Neuron (in vitro differentiated cells): ENCODE measurements around the gene FUZ.

Experiments
- H2AFZ ChIP-seq: one replicate; pipeline ENCODE4 v1.6.1; 2013; ENCODE audit warnings: low read depth, mild to moderate bottlenecking, inconsistent platforms, low read length, moderate library complexity
- H3K27me3 ChIP-seq: one replicate; pipeline ENCODE4 v1.6.1; 2013; ENCODE audit warnings: low read length; ENCODE audit not compliant: insufficient read depth
- H3K36me3 ChIP-seq: one replicate; pipeline ENCODE4 v1.6.1; 2013; ENCODE audit warnings: low read length; ENCODE audit not compliant: insufficient read depth
- H3K4me1 ChIP-seq: one replicate; pipeline ENCODE4 v1.6.1; 2013; ENCODE audit warnings: low read length; ENCODE audit not compliant: insufficient read depth
- H3K4me3 ChIP-seq: 2 replicates; pipeline ENCODE4 v1.5.1; 2013; ENCODE audit warnings: mild to moderate bottlenecking, low read length, moderate library complexity
- H3K9me3 ChIP-seq: one replicate; pipeline ENCODE4 v1.6.1; 2013; ENCODE audit warnings: low read length

Gene FUZ

GRCh38 chr19:49772850-49773432 is 40.2 kb downstream of the FUZ start:
- H3K36me3 ChIP-seq, result no peaks in the 10 kb centered on the region
- H3K27me3 ChIP-seq, result no peaks in the 10 kb centered on the region
- H3K9me3 ChIP-seq, result no peaks in the 10 kb centered on the region
- H3K4me1 ChIP-seq, result peaks cover 7% of the 10 kb centered on the region
- no peak overlapping the region for H2AFZ ChIP-seq
- H3K4me3 ChIP-seq, result no peak overlapping the region

GRCh38 chr19:49771674-49772139 is 41.4 kb downstream of the FUZ start:
- Histone ChIP-seq H3K27me3 (no peaks in the 10 kb centered on the region), H3K4me1 (peaks cover 13% of the 10 kb centered on the region), H2AFZ (no peak overlapping the region), H3K9me3 (no peaks in the 10 kb centered on the region), H3K4me3 (no peak overlapping the region), H3K36me3 (no peaks in the 10 kb centered on the region)

GRCh38 chr19:49770529-49770928 is 42.6 kb downstream of the FUZ start:
- H3K27me3 ChIP-seq, result no peaks in the 10 kb centered on the region
- H3K4me1 ChIP-seq, result peaks cover 19% of the 10 kb centered on the region
- H3K36me3 ChIP-seq, result no peaks in the 10 kb centered on the region
- H3K4me3 ChIP-seq, result no peak overlapping the region
- H3K9me3 ChIP-seq, result no peaks in the 10 kb centered on the region
- no peak overlapping the region for H2AFZ ChIP-seq

GRCh38 chr19:49767967-49768581 is 45.0 kb downstream of the FUZ start:
- no peaks in the 10 kb centered on the region for H3K36me3 ChIP-seq

GRCh38 chr19:49767381-49767780 is 45.7 kb downstream of the FUZ start:
- Histone ChIP-seq H3K36me3 (no peaks in the 10 kb centered on the region), H3K9me3 (no peaks in the 10 kb centered on the region), H2AFZ (peak overlapping the region; percentile 55), H3K4me3 (peak overlapping the region; percentile 78), H3K27me3 (no peaks in the 10 kb centered on the region), H3K4me1 (peaks cover 20% of the 10 kb centered on the region)

More at GRCh38 chr19:49767967-49768581, 45.0 kb downstream of the FUZ start:
- peaks cover 20% of the 10 kb centered on the region for H3K4me1 ChIP-seq
- no peaks in the 10 kb centered on the region for H3K9me3 ChIP-seq
- no peaks in the 10 kb centered on the region for H3K27me3 ChIP-seq
- no peak overlapping the region for H2AFZ ChIP-seq
- peak overlapping the region; percentile 78 for H3K4me3 ChIP-seq

- H3K27me3 ChIP-seq, result no peaks in the 10 kb centered on the region
Measured at GRCh38 chr19:49766930-49767299, 46.2 kb downstream of the FUZ start, which contains the start of gene AP2A1. AP2A1 (plus strand) TSS chr19:49767001; CDS start chr19:49767134, 133 bp downstream.

GRCh38 chr19:49766007-49766929 is 46.8 kb downstream of the FUZ start:
- H2AFZ ChIP-seq, result peak overlapping the region; percentile 21
- H3K36me3 ChIP-seq, result no peaks in the 10 kb centered on the region
- H3K27me3 ChIP-seq, result no peaks in the 10 kb centered on the region
- H3K4me3 ChIP-seq, result peak overlapping the region; percentile 42
- H3K4me1 ChIP-seq, result peaks cover 20% of the 10 kb centered on the region
- no peaks in the 10 kb centered on the region for H3K9me3 ChIP-seq

More at GRCh38 chr19:49766930-49767299, 46.2 kb downstream of the FUZ start, which contains the start of gene AP2A1:
- Histone ChIP-seq H3K4me1 (peaks cover 20% of the 10 kb centered on the region), H3K36me3 (no peaks in the 10 kb centered on the region), H2AFZ (peak within 1 kb of the TSS; percentile 55), H3K4me3 (peak within 1 kb of the TSS; percentile 78), H3K9me3 (no peaks in the 10 kb centered on the region)

GRCh38 chr19:49764341-49764740 is 48.8 kb downstream of the FUZ start:
- H3K27me3 ChIP-seq, result no peaks in the 10 kb centered on the region
- H3K36me3 ChIP-seq, result no peaks in the 10 kb centered on the region
- no peak overlapping the region for H2AFZ ChIP-seq
- no peak overlapping the region for H3K4me3 ChIP-seq
- H3K4me1 ChIP-seq, result peaks cover 20% of the 10 kb centered on the region
- no peaks in the 10 kb centered on the region for H3K9me3 ChIP-seq

- H3K36me3 ChIP-seq, result no peaks in the 10 kb centered on the region
Measured at GRCh38 chr19:49763230-49763629, 49.9 kb downstream of the FUZ start, which contains the start of gene TSKS. TSKS (minus strand) TSS chr19:49763306; CDS start chr19:49763247, 59 bp downstream.

GRCh38 chr19:49761625-49762311 is 51.3 kb downstream of the FUZ start:
- H3K27me3 ChIP-seq, result no peaks in the 10 kb centered on the region
- H2AFZ ChIP-seq, result no peak overlapping the region
- no peak overlapping the region for H3K4me3 ChIP-seq
- H3K9me3 ChIP-seq, result no peaks in the 10 kb centered on the region
- H3K36me3 ChIP-seq, result no peaks in the 10 kb centered on the region
- peaks cover 7% of the 10 kb centered on the region for H3K4me1 ChIP-seq

More at GRCh38 chr19:49763230-49763629, 49.9 kb downstream of the FUZ start, which contains the start of gene TSKS:
- H3K4me3 ChIP-seq, result no peak within 1 kb of the TSS
- H2AFZ ChIP-seq, result no peak within 1 kb of the TSS
- H3K4me1 ChIP-seq, result peaks cover 16% of the 10 kb centered on the region
- no peaks in the 10 kb centered on the region for H3K27me3 ChIP-seq
- no peaks in the 10 kb centered on the region for H3K9me3 ChIP-seq

GRCh38 chr19:49761249-49761624 is 51.9 kb downstream of the FUZ start:
- H3K36me3 ChIP-seq, result no peaks in the 10 kb centered on the region
- no peak overlapping the region for H2AFZ ChIP-seq
- peaks cover 2% of the 10 kb centered on the region for H3K9me3 ChIP-seq
- H3K4me3 ChIP-seq, result no peak overlapping the region
- H3K27me3 ChIP-seq, result no peaks in the 10 kb centered on the region
- peaks cover 7% of the 10 kb centered on the region for H3K4me1 ChIP-seq

GRCh38 chr19:49758292-49758691 is 54.8 kb downstream of the FUZ start:
- Histone ChIP-seq H2AFZ (no peak overlapping the region), H3K4me1 (no peaks in the 10 kb centered on the region), H3K9me3 (peaks cover 5% of the 10 kb centered on the region), H3K36me3 (no peaks in the 10 kb centered on the region), H3K27me3 (no peaks in the 10 kb centered on the region), H3K4me3 (no peak overlapping the region)
